ENCODE results near the gene GNAQ. TPM values are rescaled to one million over a fixed set of nuclear protein-coding genes. Genes with fewer than 3 reads are reported as not detected.

GNAQ gene
- total and polyA plus RNA-seq, 3 donors from 2014 or later, result 23.5 to 42.9 (median 39.4) TPM

GRCh38 chr9:77794985-77795384 lies 236.6 kb downstream of the GNAQ start:
- TF ChIP-seq CTCF (IDR thresholded peaks at IDR 0.05) (no peak), POLR2A (IDR thresholded peaks at IDR 0.05) (no peak)
- no peaks in the 10 kb centered on the region for H3K27me3 ChIP-seq
- no peak overlapping the region for H3K4me3 ChIP-seq
- no peaks in the 10 kb centered on the region for H3K36me3 ChIP-seq (ENCODE audit: low read depth, missing control alignments)
- peaks cover 9% of the 10 kb centered on the region for H3K4me1 ChIP-seq
- H3K27ac ChIP-seq, result no peak overlapping the region
- no peak for DNase-seq
- H3K9me3 ChIP-seq, result no peaks in the 10 kb centered on the region
- 74 to 75% methylated on average over 3 of the region's 3 CpGs for WGBS, 2 donors
- intact Hi-C loops (cut with DNase I; ENCODE audit: low total_unique reads), result no loop called here

GRCh38 chr9:77793849-77794248 lies 237.8 kb downstream of the GNAQ start:
- 59 to 74% methylated on average over 2 of the region's 2 CpGs for WGBS, 2 donors
- peak overlapping the region in 1 of 2 donors; percentile 33 for H3K27ac ChIP-seq

GRCh38 chr9:77789891-77790290 lies 241.7 kb downstream of the GNAQ start:
- no peak for DNase-seq
- intact Hi-C loops (cut with DNase I; ENCODE audit: low total_unique reads), result no loop called here
- no peaks in the 10 kb centered on the region for H3K36me3 ChIP-seq (ENCODE audit: low read depth, missing control alignments)
- no peak overlapping the region for H3K27ac ChIP-seq
- no peaks in the 10 kb centered on the region for H3K27me3 ChIP-seq
- no peaks in the 10 kb centered on the region for H3K9me3 ChIP-seq
- TF ChIP-seq CTCF (IDR thresholded peaks at IDR 0.05) (no peak), POLR2A (IDR thresholded peaks at IDR 0.05) (no peak)
- H3K4me1 ChIP-seq, result peaks cover 9% of the 10 kb centered on the region
- H3K4me3 ChIP-seq, result no peak overlapping the region
- 80 to 92% methylated on average over 5 of the region's 5 CpGs for WGBS, 2 donors

More at GRCh38 chr9:77793849-77794248, 237.8 kb downstream of the GNAQ start:
- intact Hi-C loops (cut with DNase I; ENCODE audit: low total_unique reads), result no loop called here
- H3K4me3 ChIP-seq, result no peak overlapping the region
- no peaks in the 10 kb centered on the region for H3K36me3 ChIP-seq (ENCODE audit: low read depth, missing control alignments)
- H3K27me3 ChIP-seq, result no peaks in the 10 kb centered on the region
- no peak for DNase-seq
- H3K9me3 ChIP-seq, result no peaks in the 10 kb centered on the region
- H3K4me1 ChIP-seq, result peaks cover 9% of the 10 kb centered on the region
- no peak for TF ChIP-seq CTCF (IDR thresholded peaks at IDR 0.05)
- TF ChIP-seq POLR2A (IDR thresholded peaks at IDR 0.05), result no peak

GRCh38 chr9:77785341-77785740 lies 246.3 kb downstream of the GNAQ start:
- H3K4me3 ChIP-seq, result no peak overlapping the region
- no peak for DNase-seq
- WGBS, 2 donors, result 90 to 96% methylated on average over 2 of the region's 2 CpGs
- H3K9me3 ChIP-seq, result no peaks in the 10 kb centered on the region
- H3K4me1 ChIP-seq, result peaks cover 8% of the 10 kb centered on the region
- intact Hi-C loops (cut with DNase I; ENCODE audit: low total_unique reads), result no loop called here
- H3K27me3 ChIP-seq, result no peaks in the 10 kb centered on the region
- no peak overlapping the region for H3K27ac ChIP-seq
- TF ChIP-seq CTCF (IDR thresholded peaks at IDR 0.05), result no peak
- no peak for TF ChIP-seq POLR2A (IDR thresholded peaks at IDR 0.05)
- no peaks in the 10 kb centered on the region for H3K36me3 ChIP-seq (ENCODE audit: low read depth, missing control alignments)

- no peaks in the 10 kb centered on the region for H3K9me3 ChIP-seq
- intact Hi-C loops (cut with DNase I; ENCODE audit: low total_unique reads), result no loop called here
- no peaks in the 10 kb centered on the region for H3K27me3 ChIP-seq
- no peak for DNase-seq
- H3K27ac ChIP-seq, result no peak overlapping the region
- no peak overlapping the region for H3K4me3 ChIP-seq
- 54 to 69% methylated on average over 3 of the region's 3 CpGs for WGBS, 2 donors
- TF ChIP-seq CTCF (IDR thresholded peaks at IDR 0.05), result no peak
- TF ChIP-seq POLR2A (IDR thresholded peaks at IDR 0.05), result no peak
- H3K4me1 ChIP-seq, result peaks cover 8% of the 10 kb centered on the region
- H3K36me3 ChIP-seq (ENCODE audit: low read depth, missing control alignments), result no peaks in the 10 kb centered on the region
Measured at GRCh38 chr9:77783518-77783917, 248.1 kb downstream of the GNAQ start.

Data from testis (tissue), 3 donors.